ENCODE data around the gene RNF175.
"Not testable (repeated sequence)": the region's sequence is repeated elsewhere in the genome, so short reads cannot be mapped to it uniquely, and the experiment has no call there.

Gene RNF175

GRCh38 chr4:153710681-153711080 lies 49.1 kb downstream of the RNF175 start:
- no peak for TF ChIP-seq POLR2A (IDR thresholded peaks at IDR 0.05; ENCODE audit: low read depth, low read length)
- no peak for DNase-seq (ENCODE audit: insufficient read length, low spot score)
- no peak for FAIRE-seq

GRCh38 chr4:153706519-153706918 lies 53.3 kb downstream of the RNF175 start:
- no peak for FAIRE-seq
- TF ChIP-seq POLR2A (IDR thresholded peaks at IDR 0.05; ENCODE audit: low read depth, low read length) = no peak
- no peak for DNase-seq (ENCODE audit: insufficient read length, low spot score)

- no peak for TF ChIP-seq POLR2A (IDR thresholded peaks at IDR 0.05; ENCODE audit: low read depth, low read length)
- no peak for FAIRE-seq
- DNase-seq (ENCODE audit: insufficient read length, low spot score) = no peak
Observed at GRCh38 chr4:153705743-153706468, 53.9 kb downstream of the RNF175 start.

GRCh38 chr4:153704522-153704921 lies 55.3 kb downstream of the RNF175 start:
- DNase-seq (ENCODE audit: insufficient read length, low spot score) = no peak
- no peak for FAIRE-seq
- TF ChIP-seq POLR2A (IDR thresholded peaks at IDR 0.05; ENCODE audit: low read depth, low read length) = no peak

- DNase-seq (ENCODE audit: insufficient read length, low spot score) (no peak), FAIRE-seq (no peak)
- TF ChIP-seq POLR2A (IDR thresholded peaks at IDR 0.05; ENCODE audit: low read depth, low read length) = no peak
Observed at GRCh38 chr4:153684971-153685371, 74.9 kb downstream of the RNF175 start.

GRCh38 chr4:153684182-153684970 lies 75.4 kb downstream of the RNF175 start, which contains the start of gene TLR2:
Gene TLR2 (plus strand): TSS chr4:153684280. CDS start chr4:153702908, 18,628 bp downstream.
- no peak for FAIRE-seq
- no peak for TF ChIP-seq POLR2A (IDR thresholded peaks at IDR 0.05; ENCODE audit: low read depth, low read length)
- no peak for DNase-seq (ENCODE audit: insufficient read length, low spot score)

- TF ChIP-seq POLR2A (IDR thresholded peaks at IDR 0.05; ENCODE audit: low read depth, low read length) = no peak
- FAIRE-seq (no peak), DNase-seq (ENCODE audit: insufficient read length, low spot score) (no peak)
Observed at GRCh38 chr4:153683763-153684181, 76.1 kb downstream of the RNF175 start.

- no peak for FAIRE-seq
Observed at GRCh38 chr4:153679486-153679885, 80.3 kb downstream of the RNF175 start.

GRCh38 chr4:153676984-153677383 lies 82.8 kb downstream of the RNF175 start:
- DNase-seq (ENCODE audit: insufficient read length, low spot score) = peak; percentile 31
- no peak for TF ChIP-seq POLR2A (IDR thresholded peaks at IDR 0.05; ENCODE audit: low read depth, low read length)
- FAIRE-seq = peak; percentile 45

More at GRCh38 chr4:153679486-153679885, 80.3 kb downstream of the RNF175 start:
- no peak for TF ChIP-seq POLR2A (IDR thresholded peaks at IDR 0.05; ENCODE audit: low read depth, low read length)
- DNase-seq (ENCODE audit: insufficient read length, low spot score) = no peak

GRCh38 chr4:153676486-153676885 lies 83.3 kb downstream of the RNF175 start:
- TF ChIP-seq POLR2A (IDR thresholded peaks at IDR 0.05; ENCODE audit: low read depth, low read length) = no peak
- FAIRE-seq (no peak), DNase-seq (ENCODE audit: insufficient read length, low spot score) (no peak)

GRCh38 chr4:153669838-153670237 lies 90.0 kb downstream of the RNF175 start:
- FAIRE-seq (no peak), DNase-seq (ENCODE audit: insufficient read length, low spot score) (no peak)
- no peak for TF ChIP-seq POLR2A (IDR thresholded peaks at IDR 0.05; ENCODE audit: low read depth, low read length)

- DNase-seq (ENCODE audit: insufficient read length, low spot score) (no peak), FAIRE-seq (no peak)
- no peak for TF ChIP-seq POLR2A (IDR thresholded peaks at IDR 0.05; ENCODE audit: low read depth, low read length)
Observed at GRCh38 chr4:153668647-153669046, 91.2 kb downstream of the RNF175 start.

GRCh38 chr4:153666505-153666904 lies 93.3 kb downstream of the RNF175 start:
- FAIRE-seq; DNase-seq (ENCODE audit: insufficient read length, low spot score): not testable (repeated sequence)

- no peak for FAIRE-seq
- TF ChIP-seq POLR2A (IDR thresholded peaks at IDR 0.05; ENCODE audit: low read depth, low read length) = no peak
- DNase-seq (ENCODE audit: insufficient read length, low spot score) = no peak
Observed at GRCh38 chr4:153663667-153664066, 96.2 kb downstream of the RNF175 start.

GRCh38 chr4:153661908-153662307 lies 97.9 kb downstream of the RNF175 start:
- no peak for DNase-seq (ENCODE audit: insufficient read length, low spot score)
- no peak for TF ChIP-seq POLR2A (IDR thresholded peaks at IDR 0.05; ENCODE audit: low read depth, low read length)
- FAIRE-seq = no peak

Data from H54 (cell line).